Measurements from ENCODE around the gene CKS1B.
A peak's percentile ranks its signal among the peaks of the same experiment; 100 is the strongest.

Gene CKS1B

GRCh38 chr1:154948079-154948478 lies 26.4 kb upstream of the CKS1B start:
- TF ChIP-seq, protein P1, sequence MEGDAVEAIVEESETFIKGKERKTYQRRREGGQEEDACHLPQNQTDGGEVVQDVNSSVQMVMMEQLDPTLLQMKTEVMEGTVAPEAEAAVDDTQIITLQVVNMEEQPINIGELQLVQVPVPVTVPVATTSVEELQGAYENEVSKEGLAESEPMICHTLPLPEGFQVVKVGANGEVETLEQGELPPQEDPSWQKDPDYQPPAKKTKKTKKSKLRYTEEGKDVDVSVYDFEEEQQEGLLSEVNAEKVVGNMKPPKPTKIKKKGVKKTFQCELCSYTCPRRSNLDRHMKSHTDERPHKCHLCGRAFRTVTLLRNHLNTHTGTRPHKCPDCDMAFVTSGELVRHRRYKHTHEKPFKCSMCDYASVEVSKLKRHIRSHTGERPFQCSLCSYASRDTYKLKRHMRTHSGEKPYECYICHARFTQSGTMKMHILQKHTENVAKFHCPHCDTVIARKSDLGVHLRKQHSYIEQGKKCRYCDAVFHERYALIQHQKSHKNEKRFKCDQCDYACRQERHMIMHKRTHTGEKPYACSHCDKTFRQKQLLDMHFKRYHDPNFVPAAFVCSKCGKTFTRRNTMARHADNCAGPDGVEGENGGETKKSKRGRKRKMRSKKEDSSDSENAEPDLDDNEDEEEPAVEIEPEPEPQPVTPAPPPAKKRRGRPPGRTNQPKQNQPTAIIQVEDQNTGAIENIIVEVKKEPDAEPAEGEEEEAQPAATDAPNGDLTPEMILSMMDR (IDR thresholded peaks at IDR 0.05) = no peak
- Histone ChIP-seq H3K27ac (no peak overlapping the region), H3K4me3 (no peak overlapping the region)
- no peak for DNase-seq (ENCODE audit: low spot score)

- no peak overlapping the region for H3K4me3 ChIP-seq
- no peak overlapping the region for H3K27ac ChIP-seq
- no peak for DNase-seq (ENCODE audit: low spot score)
- TF ChIP-seq, protein P1 (IDR thresholded peaks at IDR 0.05) = no peak
Observed at GRCh38 chr1:154951901-154952657, 22.4 kb upstream of the CKS1B start.

- TF ChIP-seq, protein P1 (IDR thresholded peaks at IDR 0.05) = no peak
- H3K4me3 ChIP-seq = no peak overlapping the region
- H3K27ac ChIP-seq = no peak overlapping the region
- no peak for DNase-seq (ENCODE audit: low spot score)
Observed at GRCh38 chr1:154952664-154953063, 21.8 kb upstream of the CKS1B start.

DNA sequence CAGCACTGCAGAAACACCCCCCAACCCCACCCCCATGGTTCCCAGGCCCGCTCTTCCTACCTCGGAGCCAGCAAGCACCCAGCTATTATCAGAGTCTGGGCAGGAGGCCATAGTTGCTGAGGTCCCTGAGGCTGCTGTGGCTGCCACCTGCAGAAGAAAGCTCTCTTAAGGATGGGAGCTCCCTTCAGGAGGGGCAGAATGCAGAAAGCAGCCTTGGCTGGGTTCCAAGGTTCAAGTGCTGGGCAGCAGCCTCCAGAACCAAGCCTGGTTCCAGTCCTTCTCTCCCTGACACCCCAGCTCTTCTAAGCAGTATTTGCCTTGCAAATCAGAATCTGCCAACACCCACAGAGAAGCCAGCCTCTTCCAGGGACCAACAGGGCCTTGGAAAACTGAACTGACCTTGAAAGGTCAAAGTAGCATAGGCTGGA lies 20.9 kb upstream of the CKS1B start:
- Histone ChIP-seq H3K4me3 (peak overlapping the region; percentile 72), H3K27ac (no peak overlapping the region)
- no peak for DNase-seq (ENCODE audit: low spot score)
- TF ChIP-seq, protein P1 (IDR thresholded peaks at IDR 0.05) = no peak

GRCh38 chr1:154954541-154954940 lies 19.9 kb upstream of the CKS1B start:
- peak overlapping the region; percentile 72 for H3K4me3 ChIP-seq
- TF ChIP-seq, protein P1 (IDR thresholded peaks at IDR 0.05) = no peak
- H3K27ac ChIP-seq = peak overlapping the region in 1 of 2 donors; percentile 84
- no peak for DNase-seq (ENCODE audit: low spot score)

DNA sequence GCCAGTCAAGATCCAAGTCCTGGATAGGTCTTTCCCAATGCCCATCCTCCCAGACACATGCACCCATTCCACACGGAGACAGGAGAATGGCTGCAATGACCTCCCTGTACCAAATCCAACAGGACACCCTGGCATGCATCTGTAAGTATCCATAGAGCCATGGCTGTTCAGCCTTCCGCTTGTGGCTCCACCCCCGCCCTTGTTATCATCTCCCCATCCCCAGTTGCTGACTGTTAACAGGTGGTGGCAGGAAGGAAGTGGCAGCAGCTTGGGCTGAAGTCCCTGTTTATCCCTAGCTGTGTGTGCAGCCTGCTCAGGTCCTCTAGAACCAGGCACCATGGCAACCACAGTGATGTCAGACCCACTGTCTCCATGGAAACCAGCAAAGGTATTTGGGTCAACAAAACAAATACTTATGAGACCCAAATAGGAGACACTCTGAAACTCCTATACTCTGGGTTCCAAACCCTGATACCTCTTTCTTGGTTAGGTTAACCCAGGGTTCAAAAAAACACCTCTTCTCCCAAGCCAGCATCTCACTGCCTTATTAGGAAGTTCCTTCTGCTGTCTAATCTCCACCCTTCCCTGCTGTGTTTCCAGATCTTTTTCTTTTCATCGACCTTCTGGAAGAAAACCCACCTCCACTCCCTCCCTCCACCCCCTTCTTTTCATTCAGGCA lies 19.3 kb upstream of the CKS1B start:
- Histone ChIP-seq H3K4me3 (peak overlapping the region; percentile 72), H3K27ac (peak overlapping the region; percentile 80 to 84)
- DNase-seq (ENCODE audit: low spot score) = peak; percentile 85
- TF ChIP-seq, protein P1 (IDR thresholded peaks at IDR 0.05) = no peak

All from coronary artery (tissue), 2 donors.